ENCODE measurements around the gene ACAD11. TPM values are rescaled to one million over a fixed set of nuclear protein-coding genes. Genes with fewer than 3 reads are reported as not detected.

ACAD11 gene
- total RNA-seq, 2 donors from 2014 or later: 28.8 to 52.1 TPM

- H3K9me3 ChIP-seq: no peaks in the 10 kb centered on the region
- no peaks in the 10 kb centered on the region for H3K27me3 ChIP-seq
- ATAC-seq: no peak
- intact Hi-C loops (cut with DNase I): no loop called here
- no peak for DNase-seq
- H3K36me3 ChIP-seq (replicated peaks in 1 of 2; ENCODE audit: insufficient read depth in 1 of 2, low read depth in 2 of 2): peaks cover 0 to 36% of the 10 kb centered on the region in 2 donors
- no peak overlapping the region for H3K4me3 ChIP-seq
- no peak overlapping the region for H3K27ac ChIP-seq
- H3K4me1 ChIP-seq: no peaks in the 10 kb centered on the region
- TF ChIP-seq POLR2A (IDR thresholded peaks at IDR 0.05) (no peak), CTCF (IDR thresholded peaks at IDR 0.05) (no peak)
These were observed 15.8 kb upstream of the ACAD11 start for GRCh38 chr3:132675408-132675807.

GRCh38 chr3:132669256-132669777, 9.7 kb upstream of the ACAD11 start:
- intact Hi-C loops (cut with DNase I): no loop called here
- 87 to 92% methylated on average over 5 of the region's 5 CpGs for WGBS, 2 donors
- peaks cover 48% of the 10 kb centered on the region for H3K4me1 ChIP-seq
- no peaks in the 10 kb centered on the region for H3K27me3 ChIP-seq
- DNase-seq (no peak), ATAC-seq (no peak)
- no peak overlapping the region for H3K27ac ChIP-seq
- no peak for TF ChIP-seq POLR2A (IDR thresholded peaks at IDR 0.05)
- no peak for TF ChIP-seq CTCF (IDR thresholded peaks at IDR 0.05)
- H3K9me3 ChIP-seq: no peaks in the 10 kb centered on the region
- peaks cover 0 to 20% of the 10 kb centered on the region in 2 donors for H3K36me3 ChIP-seq (replicated peaks in 1 of 2; ENCODE audit: insufficient read depth in 1 of 2, low read depth in 2 of 2)
- H3K4me3 ChIP-seq: no peak overlapping the region

GRCh38 chr3:132665230-132665745, 5.7 kb upstream of the ACAD11 start:
- ATAC-seq (no peak), DNase-seq (no peak)
- Histone ChIP-seq H3K4me1 (peaks cover 72% of the 10 kb centered on the region), H3K27ac (no peak overlapping the region), H3K9me3 (no peaks in the 10 kb centered on the region), H3K36me3 (replicated peaks in 1 of 2; ENCODE audit: insufficient read depth in 1 of 2, low read depth in 2 of 2) (no peaks in the 10 kb centered on the region), H3K27me3 (no peaks in the 10 kb centered on the region), H3K4me3 (no peak overlapping the region)
- intact Hi-C loops (cut with DNase I): no loop called here
- TF ChIP-seq POLR2A (IDR thresholded peaks at IDR 0.05) (no peak), CTCF (IDR thresholded peaks at IDR 0.05) (no peak)
- 35% methylated on average over 3 of the region's 3 CpGs for WGBS, 2 donors

GRCh38 chr3:132662212-132662611, 2.6 kb upstream of the ACAD11 start:
- Histone ChIP-seq H3K4me1 (peaks cover 59% of the 10 kb centered on the region), H3K9me3 (no peaks in the 10 kb centered on the region), H3K36me3 (replicated peaks in 1 of 2; ENCODE audit: insufficient read depth in 1 of 2, low read depth in 2 of 2) (no peaks in the 10 kb centered on the region), H3K4me3 (no peak overlapping the region), H3K27ac (no peak overlapping the region), H3K27me3 (no peaks in the 10 kb centered on the region)
- DNase-seq (no peak), ATAC-seq (no peak)
- TF ChIP-seq POLR2A (IDR thresholded peaks at IDR 0.05): no peak
- no peak for TF ChIP-seq CTCF (IDR thresholded peaks at IDR 0.05)
- intact Hi-C loops (cut with DNase I): no loop called here

- 7 to 8% methylated on average over 8 of the region's 8 CpGs for WGBS, 2 donors
- peak overlapping the region; percentile 76 to 92 for H3K4me3 ChIP-seq
- DNase-seq (no peak), ATAC-seq (no peak)
- no peaks in the 10 kb centered on the region for H3K36me3 ChIP-seq (replicated peaks in 1 of 2; ENCODE audit: insufficient read depth in 1 of 2, low read depth in 2 of 2)
- H3K9me3 ChIP-seq: no peaks in the 10 kb centered on the region
- no peaks in the 10 kb centered on the region for H3K27me3 ChIP-seq
- peaks cover 55% of the 10 kb centered on the region for H3K4me1 ChIP-seq
- peak overlapping the region; percentile 81 to 98 (median 90) for H3K27ac ChIP-seq
- TF ChIP-seq POLR2A (IDR thresholded peaks at IDR 0.05): no peak
- no peak for TF ChIP-seq CTCF (IDR thresholded peaks at IDR 0.05)
- intact Hi-C loops (cut with DNase I): no loop called here
These were observed 1.5 kb upstream of the ACAD11 start for GRCh38 chr3:132661101-132661500.

All from body of pancreas (tissue), 4 donors.